Spleen (tissue), 7 donors: ENCODE data around the gene BIVM.

Source experiments
- CTCF ChIP-seq, 11 experiments: fragments of 200-600 bp in 7 of 11; fragments of 450-650 bp in 4 of 11; sonication (generic) in 4 of 11; IDR thresholded peaks in 8 of 11; conservative IDR thresholded peaks in 3 of 11; 1 replicate in 7 of 11; 2 replicates in 4 of 11; pipeline versions ENCODE4 v1.4.0 to v1.8.0; 2016 to 2021; ENCODE audit warnings: antibody characterized with exemption in 11 of 11, inconsistent platforms in 4 of 11, mild to moderate bottlenecking in 1 of 11
- POLR2AphosphoS5 ChIP-seq, 3 donors: sonication (generic); formaldehyde crosslinking; IDR thresholded peaks; one replicate each; pipeline ENCODE4 v1.5.1; 2017; ENCODE audit warnings: antibody characterized with exemption in 3 of 3
- donor health status: DM: no; HTN: no; CAD: no; lungs with moderate emphysema.
- donor health status: DM: no; HTN: no; CAD: no.
- donor health status: DM: no; HTN: no; CAD: no.

- TF ChIP-seq CTCF (IDR thresholded peaks at IDR 0.05 in 8 of 11, conservative IDR thresholded peaks at IDR 0.05 in 3 of 11) (no peak), POLR2AphosphoS5 (IDR thresholded peaks at IDR 0.05) (no peak)
These were observed 47.0 kb upstream of the BIVM start for GRCh38 chr13:102751886-102752285.
